ENCODE data around the gene SERPINB2.

The SERPINB2 gene

GRCh38 chr18:63883617-63884016 lies 3.9 kb upstream of the SERPINB2 start:
- H3K27ac ChIP-seq, result no peak overlapping the region

GRCh38 chr18:63888470-63889190 lies 1.1 kb downstream of the SERPINB2 start:
- Histone ChIP-seq H3K4me3 (peak overlapping the region in 4 of 7 experiments; percentile 1 to 22 (median 2)), H3K27ac (peak overlapping the region in 8 of 21 experiments; percentile 7 to 49 (median 32))

More at GRCh38 chr18:63883617-63884016, 3.9 kb upstream of the SERPINB2 start:
- H3K4me3 ChIP-seq, result no peak overlapping the region

GRCh38 chr18:63889626-63890025 lies 2.1 kb downstream of the SERPINB2 start:
- Histone ChIP-seq H3K27ac (peak overlapping the region in 2 of 21 experiments; percentile 9 to 18), H3K4me3 (peak overlapping the region in 2 of 7 experiments; percentile 7 to 22)

- Histone ChIP-seq H3K27ac (peak overlapping the region in 2 of 21 experiments; percentile 12 to 39), H3K4me3 (peak overlapping the region in 1 of 7 experiments; percentile 1)
These were observed 2.9 kb downstream of the SERPINB2 start for GRCh38 chr18:63890237-63890949.

DNA sequence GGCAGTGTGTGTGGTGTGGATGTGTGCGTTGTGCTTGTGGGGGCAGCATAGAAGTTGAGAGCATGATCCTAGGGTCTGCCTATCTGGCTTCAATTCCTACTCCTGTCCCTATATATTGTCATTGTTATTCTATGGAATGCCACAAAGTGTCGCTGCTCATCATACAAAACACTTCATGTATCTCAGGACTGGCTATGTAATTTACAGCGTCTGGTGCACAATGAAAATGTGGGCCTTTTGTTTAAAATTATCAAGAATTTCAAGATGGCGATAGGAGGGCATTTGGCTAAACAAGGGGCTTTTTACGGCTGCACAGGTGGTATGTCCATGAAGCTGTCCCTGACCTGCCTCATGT lies 3.4 kb downstream of the SERPINB2 start:
- Histone ChIP-seq H3K4me3 (peak overlapping the region in 1 of 7 experiments; percentile 1), H3K27ac (peak overlapping the region in 2 of 21 experiments; percentile 12 to 39)

DNA sequence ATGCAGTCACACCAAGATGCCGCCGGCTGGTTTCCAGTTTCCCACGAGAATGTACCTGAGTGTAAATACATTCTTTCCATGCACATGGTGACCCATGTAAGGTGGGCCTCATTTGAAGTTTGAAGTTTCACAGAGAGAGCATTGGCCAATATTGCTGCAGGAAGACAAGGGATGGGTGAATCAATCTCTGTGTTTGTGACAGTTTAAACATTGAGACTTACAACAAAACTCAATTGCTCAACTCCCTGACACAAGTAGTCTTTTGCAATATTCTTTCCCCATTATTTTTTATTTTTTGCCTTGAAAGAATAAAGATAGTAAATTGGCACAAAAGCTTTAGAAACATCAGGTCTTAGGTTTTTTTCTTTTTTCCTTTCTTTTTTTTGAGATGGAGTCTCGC lies 5.1 kb downstream of the SERPINB2 start:
- H3K4me3 ChIP-seq, result no peak overlapping the region
- H3K27ac ChIP-seq, result no peak overlapping the region

DNA sequence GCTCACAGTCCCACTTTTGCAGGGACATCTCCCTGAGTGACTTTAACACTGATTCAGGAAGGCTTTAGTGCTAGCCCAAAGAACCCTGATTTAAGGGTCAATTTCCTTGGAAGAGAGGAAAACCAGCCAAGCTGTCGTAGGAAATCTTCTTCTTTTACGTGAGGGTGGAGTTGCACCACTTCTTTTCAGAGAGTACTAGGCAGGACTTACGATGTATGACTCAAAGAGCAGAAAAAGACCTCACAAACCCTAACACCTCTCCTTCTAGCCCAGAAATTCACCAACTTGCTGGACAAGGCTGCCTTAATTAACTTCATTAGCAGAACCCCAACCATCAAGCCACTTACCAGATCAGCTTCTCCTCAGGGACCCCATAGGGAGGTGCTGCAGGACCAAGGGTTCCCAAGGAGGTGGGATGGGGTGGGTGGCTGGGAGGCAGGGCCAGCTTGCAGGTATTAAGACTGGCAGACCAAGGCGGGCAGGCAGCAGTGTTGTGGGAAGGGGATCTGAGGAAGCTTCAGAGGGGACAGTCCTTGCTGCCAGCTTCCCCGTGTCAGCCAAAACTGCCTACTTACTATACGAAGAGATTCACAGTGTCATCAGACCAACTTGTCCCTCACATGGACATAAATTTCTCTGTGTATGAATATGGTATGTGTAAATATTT lies 6.7 kb downstream of the SERPINB2 start:
- Histone ChIP-seq H3K4me3 (no peak overlapping the region), H3K27ac (peak overlapping the region in 1 of 21 experiments; percentile 13)

DNA sequence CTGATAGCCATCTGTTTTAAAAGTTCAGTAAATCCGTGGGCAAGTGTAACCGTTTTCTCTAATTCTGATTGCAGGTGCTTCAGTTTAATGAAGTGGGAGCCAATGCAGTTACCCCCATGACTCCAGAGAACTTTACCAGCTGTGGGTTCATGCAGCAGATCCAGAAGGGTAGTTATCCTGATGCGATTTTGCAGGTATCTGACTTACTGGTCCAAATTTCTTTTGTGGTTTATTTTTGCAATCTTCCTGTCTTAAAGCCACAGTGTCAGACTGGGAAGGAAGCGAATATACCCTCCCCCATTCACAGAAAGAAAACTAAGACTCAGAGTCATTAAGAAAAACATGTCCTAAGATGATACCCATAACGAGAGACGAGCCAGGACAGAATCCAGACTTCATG lies 7.7 kb downstream of the SERPINB2 start:
- no peak overlapping the region for H3K4me3 ChIP-seq

DNA sequence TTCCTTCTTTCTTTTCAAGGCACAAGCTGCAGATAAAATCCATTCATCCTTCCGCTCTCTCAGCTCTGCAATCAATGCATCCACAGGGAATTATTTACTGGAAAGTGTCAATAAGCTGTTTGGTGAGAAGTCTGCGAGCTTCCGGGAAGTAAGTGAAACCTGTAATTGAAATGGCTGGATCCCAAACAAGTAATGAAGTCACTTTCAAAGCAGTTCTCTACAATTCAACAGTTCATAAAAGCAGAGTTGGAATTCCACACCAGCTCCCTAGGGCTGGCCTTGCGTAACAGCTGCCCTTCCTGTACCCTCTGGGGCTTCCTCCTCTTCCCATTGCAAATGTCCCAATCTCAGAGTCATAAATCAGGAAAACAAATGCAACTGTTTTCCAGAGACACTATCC lies 9.6 kb downstream of the SERPINB2 start:
- H3K27ac ChIP-seq, result no peak overlapping the region
- H3K4me3 ChIP-seq, result no peak overlapping the region

More for the DNA sequence above, 7.7 kb downstream of the SERPINB2 start:
- H3K27ac ChIP-seq, result no peak overlapping the region

DNA sequence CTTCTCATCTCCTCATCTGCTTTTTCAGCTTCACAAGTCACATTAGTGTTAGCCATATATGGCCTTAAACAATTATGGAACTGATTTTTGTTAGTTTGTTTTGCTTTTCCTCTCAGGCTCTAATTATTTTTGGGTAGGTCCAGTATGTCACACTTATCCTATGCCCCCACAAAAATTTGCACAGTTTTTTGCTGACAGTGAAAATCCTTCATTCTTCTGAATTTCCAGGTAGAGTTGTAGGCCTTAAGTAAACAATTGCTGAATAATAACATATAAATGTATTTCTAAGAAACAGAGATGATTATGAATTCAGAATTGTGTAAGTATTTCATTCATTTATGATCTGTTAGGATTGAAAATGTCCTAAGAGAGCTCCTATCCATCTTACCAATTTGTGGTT lies 11.7 kb downstream of the SERPINB2 start:
- Histone ChIP-seq H3K4me3 (no peak overlapping the region), H3K27ac (no peak overlapping the region)

DNA sequence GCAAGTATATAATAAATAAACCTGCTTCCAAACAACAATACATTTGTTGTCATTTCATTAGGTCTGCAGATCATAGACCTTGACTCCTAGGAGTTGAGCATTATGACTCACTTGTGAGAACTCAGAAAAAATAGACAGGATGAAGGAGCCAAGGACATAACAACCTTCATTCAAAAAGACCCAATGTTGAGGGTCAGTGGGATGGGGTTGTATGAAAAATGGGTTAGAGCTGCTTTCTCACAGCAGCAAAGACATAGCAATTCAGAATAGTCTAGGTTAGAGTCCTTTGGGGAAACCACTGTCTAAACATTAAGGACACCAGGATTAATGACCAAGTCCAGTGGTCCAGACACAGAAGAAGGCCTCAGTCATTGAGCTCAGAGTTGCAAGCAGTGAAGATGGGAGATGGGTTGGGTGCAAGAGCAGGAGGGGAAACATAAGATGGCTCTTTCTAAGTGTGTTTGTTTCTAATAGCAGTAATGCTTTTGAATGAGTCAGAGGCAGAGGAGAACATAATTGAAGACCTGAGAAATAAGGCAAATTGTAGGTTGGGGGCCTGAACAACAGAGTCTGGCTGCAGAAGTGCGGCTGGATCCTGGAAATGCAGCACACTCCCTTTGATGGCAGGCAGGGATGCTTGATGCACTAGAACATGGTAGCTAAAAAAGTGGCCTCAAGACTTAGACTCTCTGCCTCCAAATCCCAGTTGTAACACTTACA lies 16.5 kb downstream of the SERPINB2 start:
- H3K27ac ChIP-seq, result no peak overlapping the region
- no peak overlapping the region for H3K4me3 ChIP-seq

- Histone ChIP-seq H3K27ac (no peak overlapping the region), H3K4me3 (no peak overlapping the region)
These were observed 17.2 kb downstream of the SERPINB2 start for GRCh38 chr18:63904694-63905093.

DNA sequence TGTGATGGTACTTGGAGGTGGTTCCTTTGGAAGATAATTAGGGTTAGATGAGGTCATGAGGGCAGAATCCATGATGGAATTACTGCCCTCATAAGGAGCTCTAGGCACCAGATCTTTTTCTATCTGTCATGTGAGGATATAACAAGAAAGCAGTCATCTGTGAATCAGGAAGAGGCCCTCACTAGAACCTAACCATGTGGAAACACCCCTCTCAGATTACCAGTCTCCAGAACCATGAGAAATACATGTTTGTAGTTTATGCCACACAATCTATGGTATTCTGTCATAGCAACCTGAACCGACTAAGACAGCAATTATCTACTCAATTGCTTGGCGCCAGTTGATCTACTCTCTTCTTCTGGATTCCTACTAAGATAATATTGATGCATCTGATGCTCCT lies 17.9 kb downstream of the SERPINB2 start:
- Histone ChIP-seq H3K27ac (no peak overlapping the region), H3K4me3 (no peak overlapping the region)

DNA sequence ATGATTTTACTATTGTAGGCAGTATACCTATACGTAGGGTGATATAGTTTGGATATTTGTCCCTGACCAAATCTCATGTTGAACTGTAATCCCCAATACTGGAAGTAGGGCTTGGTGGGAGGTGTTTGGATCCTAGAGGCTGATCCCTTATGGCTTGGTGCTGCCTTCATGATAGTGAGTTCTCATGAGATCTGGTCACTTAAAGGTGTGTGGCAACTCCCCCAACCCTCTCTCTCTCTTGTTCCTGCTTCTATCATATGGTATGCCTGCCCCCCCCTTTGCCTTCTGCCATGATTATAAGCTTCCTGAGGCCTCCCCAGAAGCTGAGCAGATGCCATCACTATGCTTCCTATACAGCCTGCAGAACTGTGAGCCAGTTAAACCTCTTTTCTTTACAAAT lies 18.6 kb downstream of the SERPINB2 start:
- Histone ChIP-seq H3K27ac (no peak overlapping the region), H3K4me3 (no peak overlapping the region)

DNA sequence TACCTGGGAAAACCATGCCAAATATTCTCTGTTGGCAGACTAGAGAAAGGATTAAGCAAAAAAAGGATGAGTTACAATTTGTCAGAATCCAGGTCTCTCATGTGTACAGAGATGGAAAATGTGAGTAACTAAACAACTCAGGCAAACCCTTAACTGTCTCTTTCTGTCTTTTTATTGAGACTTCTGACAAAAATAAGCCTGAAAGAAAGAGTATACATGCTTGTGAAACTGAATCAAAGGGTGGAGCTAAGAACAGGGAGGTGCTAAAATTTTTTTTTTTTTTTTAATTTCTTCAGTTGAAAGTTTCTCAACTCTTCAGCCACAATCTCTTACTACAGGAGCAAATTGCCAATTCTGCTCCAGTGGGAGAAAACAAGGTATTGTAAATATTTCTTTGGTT lies 20.2 kb downstream of the SERPINB2 start, which contains the start of gene SERPINB10:
TSS of gene SERPINB10 (plus strand) at position 295 of the 400 bp plus-strand sequence. CDS start 7,553 bp downstream, outside the sequence.
- Histone ChIP-seq H3K4me3 (no peak within 1 kb of the TSS), H3K27ac (no peak within 1 kb of the TSS)

DNA sequence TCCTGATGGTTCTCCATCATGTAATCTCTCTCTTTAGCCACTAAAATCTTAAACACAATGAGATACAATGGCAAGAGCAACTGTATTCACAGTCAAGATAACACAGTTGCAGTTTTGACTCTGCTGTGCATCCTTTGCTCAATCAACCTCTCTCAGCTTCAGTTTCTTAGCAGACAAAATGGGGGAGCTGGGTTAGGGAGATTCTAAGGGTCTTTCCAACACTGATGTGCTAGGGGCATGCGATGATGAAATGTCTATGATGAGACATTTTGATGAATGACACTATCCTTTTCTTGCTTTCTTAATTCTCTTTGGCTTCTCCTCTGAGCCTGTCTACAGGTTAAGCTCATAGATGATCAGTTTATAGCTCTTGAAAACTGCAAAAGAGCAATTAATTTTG lies 21.4 kb downstream of the SERPINB2 start:
- no peak overlapping the region for H3K4me3 ChIP-seq
- H3K27ac ChIP-seq, result no peak overlapping the region

GRCh38 chr18:63909870-63910269 lies 22.4 kb downstream of the SERPINB2 start:
- H3K4me3 ChIP-seq, result no peak overlapping the region
- no peak overlapping the region for H3K27ac ChIP-seq

GRCh38 chr18:63917817-63918216 lies 30.3 kb downstream of the SERPINB2 start:
- Histone ChIP-seq H3K4me3 (no peak overlapping the region), H3K27ac (no peak overlapping the region)

DNA sequence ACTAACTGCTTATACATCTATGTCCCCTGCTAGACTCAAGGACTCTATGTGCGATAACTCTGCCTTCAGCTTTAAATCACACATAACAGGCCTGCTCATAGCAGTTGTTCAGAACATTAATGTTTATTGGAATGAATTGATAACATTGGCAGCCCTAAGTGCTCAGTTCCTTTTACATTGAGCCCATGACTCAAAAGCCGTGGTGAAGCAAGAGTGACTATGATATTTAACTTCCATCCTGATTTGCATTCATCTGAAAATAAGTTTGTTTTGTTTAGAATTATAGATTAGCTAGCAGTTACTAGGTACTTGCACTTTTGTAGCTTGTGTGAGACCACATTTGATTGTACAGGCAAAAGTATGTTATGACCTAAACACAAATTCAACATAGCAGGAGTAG lies 34.5 kb downstream of the SERPINB2 start:
- no peak overlapping the region for H3K4me3 ChIP-seq
- no peak overlapping the region for H3K27ac ChIP-seq

DNA sequence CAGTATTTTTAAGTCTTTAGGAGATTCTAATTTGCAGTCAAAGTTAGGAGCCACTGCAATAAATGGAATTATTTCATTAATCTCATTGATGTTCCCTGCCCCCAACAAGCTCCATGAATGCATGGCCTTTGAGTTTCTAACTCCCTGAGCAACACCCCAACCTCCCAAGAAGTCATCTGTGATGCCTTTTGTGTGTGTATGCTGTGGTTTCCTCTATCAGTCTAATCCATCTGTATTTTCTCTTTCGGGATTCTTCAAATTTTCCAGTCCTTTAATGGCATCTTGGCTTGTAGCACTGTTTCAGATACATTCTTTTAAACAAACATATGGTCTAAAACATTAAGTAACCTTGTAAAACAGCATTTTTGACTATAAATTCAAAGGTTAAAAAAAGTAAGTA lies 37.0 kb downstream of the SERPINB2 start:
- Histone ChIP-seq H3K27ac (no peak overlapping the region), H3K4me3 (no peak overlapping the region)
